ENCODE results near the gene TECPR1.
A peak's percentile ranks its signal among the peaks of the same experiment; 100 is the strongest.

The TECPR1 gene

DNA sequence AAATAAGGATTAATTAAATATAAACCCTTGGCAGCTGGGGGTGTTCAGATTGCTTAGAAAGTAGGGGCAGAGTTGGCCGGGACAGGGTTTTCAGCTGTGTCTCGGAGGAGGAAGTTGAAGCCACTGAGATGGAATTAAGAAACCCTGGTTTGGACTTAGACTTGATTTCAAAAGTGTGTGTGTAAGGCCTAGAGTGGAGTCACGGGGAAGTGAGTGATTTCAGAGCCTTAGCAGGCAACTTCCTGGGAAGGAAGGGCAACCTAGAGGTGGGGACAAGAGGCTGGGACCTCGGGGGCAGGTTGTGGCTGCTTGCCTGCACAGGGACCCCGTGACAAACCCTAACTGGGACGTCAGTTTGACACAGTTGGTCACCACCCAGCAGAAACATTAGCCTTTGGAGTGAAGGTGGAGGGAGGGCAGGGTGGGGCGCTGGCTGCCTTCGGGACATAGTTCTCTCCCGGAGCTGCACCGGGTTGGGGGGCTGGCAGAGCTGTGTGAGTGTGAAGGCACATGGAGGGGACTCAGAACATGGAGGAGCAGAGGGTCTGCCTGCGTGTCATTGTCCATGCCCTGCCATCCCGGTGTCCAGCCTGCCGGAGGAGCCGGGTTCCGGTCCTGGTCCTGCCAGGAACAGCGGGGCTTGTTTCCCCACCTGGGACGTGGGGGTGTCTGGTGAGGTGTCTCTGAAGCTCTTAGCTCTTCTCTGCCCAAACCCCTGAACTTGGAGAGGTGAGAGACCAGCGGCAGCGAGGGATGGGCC lies 31.3 kb upstream of the TECPR1 start:
- Histone ChIP-seq H3K36me3 (ENCODE audit: insufficient read depth) (no peaks in the 10 kb centered on the region), H3K27ac (no peak overlapping the region), H3K4me1 (ENCODE audit: low read depth, poor library complexity, severe bottlenecking) (peaks cover 35% of the 10 kb centered on the region), H3K9ac (no peak overlapping the region), H2AFZ (ENCODE audit: low read depth) (no peak overlapping the region), H3K4me2 (peak overlapping the region; percentile 95; the same call in 1 of the 2 replicates), H3K79me2 (ENCODE audit: insufficient read depth, low read depth) (peaks cover 13% of the 10 kb centered on the region), H3K27me3 (ENCODE audit: insufficient read depth, low read depth) (no peaks in the 10 kb centered on the region), H4K20me1 (ENCODE audit: insufficient read depth) (no peaks in the 10 kb centered on the region), H3K4me3 (IDR thresholded peaks at IDR 0.05; ENCODE audit: insufficient read depth, low read depth, low read length) (no peak overlapping the region)
- TF ChIP-seq, protein P1, sequence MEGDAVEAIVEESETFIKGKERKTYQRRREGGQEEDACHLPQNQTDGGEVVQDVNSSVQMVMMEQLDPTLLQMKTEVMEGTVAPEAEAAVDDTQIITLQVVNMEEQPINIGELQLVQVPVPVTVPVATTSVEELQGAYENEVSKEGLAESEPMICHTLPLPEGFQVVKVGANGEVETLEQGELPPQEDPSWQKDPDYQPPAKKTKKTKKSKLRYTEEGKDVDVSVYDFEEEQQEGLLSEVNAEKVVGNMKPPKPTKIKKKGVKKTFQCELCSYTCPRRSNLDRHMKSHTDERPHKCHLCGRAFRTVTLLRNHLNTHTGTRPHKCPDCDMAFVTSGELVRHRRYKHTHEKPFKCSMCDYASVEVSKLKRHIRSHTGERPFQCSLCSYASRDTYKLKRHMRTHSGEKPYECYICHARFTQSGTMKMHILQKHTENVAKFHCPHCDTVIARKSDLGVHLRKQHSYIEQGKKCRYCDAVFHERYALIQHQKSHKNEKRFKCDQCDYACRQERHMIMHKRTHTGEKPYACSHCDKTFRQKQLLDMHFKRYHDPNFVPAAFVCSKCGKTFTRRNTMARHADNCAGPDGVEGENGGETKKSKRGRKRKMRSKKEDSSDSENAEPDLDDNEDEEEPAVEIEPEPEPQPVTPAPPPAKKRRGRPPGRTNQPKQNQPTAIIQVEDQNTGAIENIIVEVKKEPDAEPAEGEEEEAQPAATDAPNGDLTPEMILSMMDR (conservative IDR thresholded peaks at IDR 0.05; ENCODE audit: low read depth, low read length), result no peak

GRCh38 chr7:98282703-98283102 lies 30.7 kb upstream of the TECPR1 start:
- H3K27ac ChIP-seq, result no peak overlapping the region

DNA sequence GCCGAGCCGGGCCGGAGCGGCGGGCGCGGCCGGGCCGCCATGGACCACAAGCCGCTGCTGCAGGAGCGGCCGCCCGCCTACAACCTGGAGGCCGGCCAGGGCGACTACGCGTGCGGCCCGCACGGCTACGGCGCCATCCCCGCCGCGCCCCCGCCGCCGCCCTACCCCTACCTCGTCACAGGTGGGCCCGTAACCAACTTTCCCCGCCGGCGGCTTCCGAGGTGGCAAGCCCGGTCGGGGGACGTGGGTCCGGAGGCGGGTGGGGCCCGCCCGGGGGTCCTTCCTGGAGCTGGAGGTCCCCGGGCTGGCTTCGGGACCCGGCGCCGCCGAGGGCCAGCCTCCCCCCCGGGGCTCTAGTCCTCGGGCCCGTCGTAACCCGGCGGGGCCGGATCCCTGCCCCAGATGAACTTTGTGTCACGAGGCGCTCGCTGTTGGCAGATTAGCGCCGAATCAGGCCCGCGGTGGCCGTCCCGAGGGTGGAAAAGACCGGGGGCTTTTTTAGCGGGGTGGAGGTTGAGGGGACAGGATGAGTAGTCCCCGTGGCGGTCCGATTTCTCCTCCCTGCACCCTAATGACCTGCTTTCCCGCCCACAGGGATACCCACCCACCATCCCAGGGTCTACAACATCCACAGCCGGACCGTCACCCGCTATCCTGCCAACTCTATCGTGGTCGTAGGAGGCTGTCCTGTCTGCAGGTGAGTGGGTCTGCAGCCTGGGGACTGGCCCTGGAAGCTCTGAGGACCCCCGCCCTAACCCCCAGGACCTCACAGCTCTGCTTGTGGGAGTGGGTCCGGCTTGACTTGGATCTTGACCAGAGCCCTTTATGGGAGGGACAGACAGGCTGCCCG lies 29.9 kb upstream of the TECPR1 start:
- Histone ChIP-seq H3K79me2 (ENCODE audit: insufficient read depth, low read depth) (peaks cover 13% of the 10 kb centered on the region), H3K27ac (no peak overlapping the region)

More at GRCh38 chr7:98282703-98283102, 30.7 kb upstream of the TECPR1 start:
- Histone ChIP-seq H3K36me3 (ENCODE audit: insufficient read depth) (no peaks in the 10 kb centered on the region), H3K79me2 (ENCODE audit: insufficient read depth, low read depth) (peaks cover 13% of the 10 kb centered on the region), H3K4me2 (peak overlapping the region; percentile 95; the same call in 1 of the 2 replicates), H2AFZ (ENCODE audit: low read depth) (no peak overlapping the region), H3K4me3 (IDR thresholded peaks at IDR 0.05; ENCODE audit: insufficient read depth, low read depth, low read length) (no peak overlapping the region), H3K9ac (no peak overlapping the region), H3K27me3 (ENCODE audit: insufficient read depth, low read depth) (no peaks in the 10 kb centered on the region), H3K4me1 (ENCODE audit: low read depth, poor library complexity, severe bottlenecking) (peaks cover 29% of the 10 kb centered on the region), H4K20me1 (ENCODE audit: insufficient read depth) (no peaks in the 10 kb centered on the region)
- TF ChIP-seq, protein P1 (conservative IDR thresholded peaks at IDR 0.05; ENCODE audit: low read depth, low read length), result no peak

More for the DNA sequence above, 29.9 kb upstream of the TECPR1 start:
- peak overlapping the region; percentile 79 for H2AFZ ChIP-seq (ENCODE audit: low read depth)
- no peaks in the 10 kb centered on the region for H3K36me3 ChIP-seq (ENCODE audit: insufficient read depth)
- TF ChIP-seq, protein P1 (conservative IDR thresholded peaks at IDR 0.05; ENCODE audit: low read depth, low read length), result no peak
- H3K4me1 ChIP-seq (ENCODE audit: low read depth, poor library complexity, severe bottlenecking), result peaks cover 22% of the 10 kb centered on the region
- peak overlapping the region; percentile 79 for H3K9ac ChIP-seq
- no peaks in the 10 kb centered on the region for H4K20me1 ChIP-seq (ENCODE audit: insufficient read depth)
- H3K27me3 ChIP-seq (ENCODE audit: insufficient read depth, low read depth), result no peaks in the 10 kb centered on the region
- H3K4me2 ChIP-seq, result peak overlapping the region; percentile 95
- H3K4me3 ChIP-seq (IDR thresholded peaks at IDR 0.05; ENCODE audit: insufficient read depth, low read depth, low read length), result no peak overlapping the region
